GM23248 (cell line): ENCODE measurements around the gene ANKFN1. TPM values are rescaled to one million over a fixed set of nuclear protein-coding genes. Genes with fewer than 3 reads are reported as not detected.

ENCODE experiments used
- DNase-seq: peaks from one replicate; pipeline ENCODE4 v3.0.0-alpha.2; 2015
- H2AFZ ChIP-seq: fragments of 200-600 bp; sonication (generic); 2 replicates; pipeline ENCODE4 v1.6.1; 2016; ENCODE audit warnings: antibody characterized with exemption
- H3F3A ChIP-seq: fragments of 200-600 bp; sonication (generic); 2 replicates; pipeline ENCODE4 v1.6.1; 2016; ENCODE audit warnings: mild to moderate bottlenecking, antibody characterized with exemption, mixed run types; ENCODE audit not compliant: insufficient read depth
- H3K27ac ChIP-seq: fragments of 200-600 bp; sonication (generic); 2 replicates; pipeline ENCODE4 v1.5.1; 2016; ENCODE audit warnings: mild to moderate bottlenecking
- H3K27me3 ChIP-seq: fragments of 200-600 bp; sonication (generic); replicated peaks from 2 replicates; pipeline ENCODE4 v1.6.1; 2016; ENCODE audit warnings: mild to moderate bottlenecking; ENCODE audit not compliant: insufficient read depth
- H3K36me3 ChIP-seq: fragments of 200-600 bp; sonication (generic); 2 replicates; pipeline ENCODE4 v1.6.1; 2016; ENCODE audit warnings: low read depth, mild to moderate bottlenecking
- H3K4me1 ChIP-seq: fragments of 200-600 bp; sonication (generic); 2 replicates; pipeline ENCODE4 v1.6.1; 2016; ENCODE audit warnings: mild to moderate bottlenecking; ENCODE audit not compliant: insufficient read depth
- H3K4me2 ChIP-seq: fragments of 200-600 bp; sonication (generic); one replicate; pipeline ENCODE4 v1.6.1; 2016; ENCODE audit warnings: mild to moderate bottlenecking; ENCODE audit not compliant: unreplicated experiment
- H3K4me3 ChIP-seq: fragments of 200-600 bp; sonication (generic); 2 replicates; pipeline ENCODE4 v1.5.1; 2016; ENCODE audit warnings: mild to moderate bottlenecking
- H3K79me2 ChIP-seq: fragments of 200-600 bp; sonication (generic); 2 replicates; pipeline ENCODE4 v1.6.1; 2016; ENCODE audit warnings: mild to moderate bottlenecking; ENCODE audit not compliant: insufficient read depth
- H3K9ac ChIP-seq: fragments of 200-600 bp; sonication (generic); 2 replicates; pipeline ENCODE4 v1.6.1; 2016; ENCODE audit warnings: mild to moderate bottlenecking
- H3K9me2 ChIP-seq: fragments of 200-600 bp; sonication (generic); 2 replicates; pipeline ENCODE4 v1.6.1; 2016; ENCODE audit warnings: mixed run types, mild to moderate bottlenecking, moderate library complexity; ENCODE audit not compliant: insufficient read depth
- H3K9me3 ChIP-seq: fragments of 200-600 bp; sonication (generic); one replicate; pipeline ENCODE4 v1.6.1; 2017; ENCODE audit warnings: low read depth
- H4K20me1 ChIP-seq: fragments of 200-600 bp; sonication (generic); 2 replicates; pipeline ENCODE4 v1.6.0; 2016; ENCODE audit not compliant: insufficient read depth
- EZH2 ChIP-seq: fragments of 200-600 bp; sonication (generic); IDR thresholded peaks from 2 replicates; pipeline ENCODE4 v1.6.1; 2018; ENCODE audit warnings: antibody characterized with exemption, mild to moderate bottlenecking; ENCODE audit not compliant: insufficient read depth, poor library complexity, severe bottlenecking
- EZH2phosphoT487 ChIP-seq: fragments of 200-600 bp; sonication (generic); IDR thresholded peaks from 2 replicates; pipeline ENCODE4 v1.6.1; 2018; ENCODE audit warnings: antibody characterized with exemption, moderate library complexity, mild to moderate bottlenecking, low read depth; ENCODE audit not compliant: insufficient read depth
- WGBS, 2 experiments: methylation state at CpG; one replicate each; pipeline ENCODE4 v1.1.6; 2015 to 2017; ENCODE audit warnings: low lambda C conversion rate in 2 of 2, low coverage in 1 of 2; ENCODE audit errors: missing lambda C conversion rate in 2 of 2; 5-methylcytosine and 5-hydroxymethylcytosine counted together
- in situ Hi-C: fragments of 300-500 bp; cut with MboI; formaldehyde crosslinking; loops from 2 replicates; pipeline ENCODE4 v1.15.0; 2020
- polyA plus RNA-seq: library from polyadenylated mRNA; unstranded; fragments of >200 nt; fragmentation: Nextera tagmentation; extraction: Ambion mirVana; gene quantifications from 2 replicates; pipeline ENCODE4 v1.2.1, GENCODE V29; 2016
- total RNA-seq: library from RNA; depleted of rRNA; stranded (reverse); fragments of >200 nt; shearing (Covaris generic); gene quantifications from 2 replicates; pipeline ENCODE4 v1.2.3, GENCODE V29; 2014

The ANKFN1 gene
- total and polyA plus RNA-seq, 2 experiments from 2014 or later: 0.54 to 0.64 TPM

- Histone ChIP-seq H3K36me3 (no peaks in the 10 kb centered on the region), H3K27ac (no peak overlapping the region), H3K9me3 (no peaks in the 10 kb centered on the region), H3K4me1 (peaks cover 13% of the 10 kb centered on the region; the same call in 1 of the 2 replicates), H3K27me3 (no peaks in the 10 kb centered on the region), H3K4me3 (no peak overlapping the region), H4K20me1 (no peaks in the 10 kb centered on the region), H3K9ac (no peak overlapping the region), H3K4me2 (no peak overlapping the region), H2AFZ (no peak overlapping the region), H3F3A (no peaks in the 10 kb centered on the region), H3K79me2 (no peaks in the 10 kb centered on the region), H3K9me2 (no peaks in the 10 kb centered on the region)
- no peak for DNase-seq
- no peak for TF ChIP-seq EZH2phosphoT487
- TF ChIP-seq EZH2: no peak
- 79 to 86% methylated on average over 4 of the region's 4 CpGs for WGBS, 2 experiments
- in situ Hi-C loops: loop anchor here (10.0 kb wide), 1 partner anchor 183 kb away; no protein-coding TSS in a partner anchor
These were observed 164.3 kb downstream of the ANKFN1 start for GRCh38 chr17:56317351-56318208.

- H3K4me1 ChIP-seq: peaks cover 18% of the 10 kb centered on the region; the same call in 1 of the 2 replicates
- H3K27ac ChIP-seq: no peak overlapping the region
- in situ Hi-C loops: loop anchor here (10.0 kb wide), 1 partner anchor 185 kb away; no protein-coding TSS in a partner anchor
- no peak overlapping the region for H3K4me3 ChIP-seq
- H3K27me3 ChIP-seq: no peaks in the 10 kb centered on the region
- H3K79me2 ChIP-seq: no peaks in the 10 kb centered on the region
- H3F3A ChIP-seq: no peaks in the 10 kb centered on the region
- H4K20me1 ChIP-seq: no peaks in the 10 kb centered on the region
- no peaks in the 10 kb centered on the region for H3K9me2 ChIP-seq
- H3K9me3 ChIP-seq: no peaks in the 10 kb centered on the region
- 31 to 37% methylated on average over 3 of the region's 3 CpGs for WGBS, 2 experiments
- DNase-seq: peak; percentile 75
- H3K9ac ChIP-seq: no peak overlapping the region
- H2AFZ ChIP-seq: no peak overlapping the region
- TF ChIP-seq EZH2 (no peak), EZH2phosphoT487 (no peak)
- H3K4me2 ChIP-seq: no peak overlapping the region
- no peaks in the 10 kb centered on the region for H3K36me3 ChIP-seq
These were observed 166.3 kb downstream of the ANKFN1 start for GRCh38 chr17:56319531-56319930.

- Histone ChIP-seq H3K9me2 (no peaks in the 10 kb centered on the region), H4K20me1 (no peaks in the 10 kb centered on the region), H3K27me3 (no peaks in the 10 kb centered on the region), H3K9ac (no peak overlapping the region), H3F3A (no peaks in the 10 kb centered on the region), H3K9me3 (no peaks in the 10 kb centered on the region), H3K4me3 (no peak overlapping the region), H3K27ac (no peak overlapping the region), H2AFZ (no peak overlapping the region), H3K4me1 (peaks cover 18% of the 10 kb centered on the region; the same call in 1 of the 2 replicates), H3K79me2 (no peaks in the 10 kb centered on the region), H3K4me2 (no peak overlapping the region), H3K36me3 (no peaks in the 10 kb centered on the region)
- no peak for DNase-seq
- in situ Hi-C loops: no loop called here
- TF ChIP-seq EZH2phosphoT487 (no peak), EZH2 (no peak)
- 47 to 50% methylated on average over 7 of the region's 7 CpGs for WGBS, 2 experiments
These were observed 167.2 kb downstream of the ANKFN1 start for GRCh38 chr17:56320443-56320842.

- Histone ChIP-seq H3K36me3 (no peaks in the 10 kb centered on the region), H3K79me2 (no peaks in the 10 kb centered on the region), H4K20me1 (no peaks in the 10 kb centered on the region), H2AFZ (0 out of 2 replicates have a peak overlapping the region, but pooled peaks have one; percentile 34), H3K4me2 (no peak overlapping the region), H3K4me1 (peaks cover 6% of the 10 kb centered on the region; the same call in 1 of the 2 replicates), H3K9ac (no peak overlapping the region), H3K9me2 (no peaks in the 10 kb centered on the region), H3K9me3 (no peaks in the 10 kb centered on the region), H3K27me3 (no peaks in the 10 kb centered on the region; the same call in 1 of the 2 replicates), H3K4me3 (no peak overlapping the region), H3F3A (no peaks in the 10 kb centered on the region), H3K27ac (no peak overlapping the region)
- TF ChIP-seq EZH2 (no peak), EZH2phosphoT487 (no peak)
- in situ Hi-C loops: no loop called here
- 19 to 21% methylated on average over 2 of the region's 2 CpGs for WGBS, 2 experiments
- no peak for DNase-seq
These were observed 169.7 kb downstream of the ANKFN1 start for GRCh38 chr17:56322991-56323390.
